Transverse colon (tissue), 4 donors: ENCODE data around the gene RGS10. TPM values are rescaled to one million over a fixed set of nuclear protein-coding genes. Genes with fewer than 3 reads are reported as not detected.

Experiments
- DNase-seq: peaks from one replicate; pipeline ENCODE4 v3.0.0-alpha.2; 2019
- H3K27ac ChIP-seq, 4 donors: fragments of 200-600 bp; sonication (generic); 2 replicates each; pipeline ENCODE4 v1.5.1; 2016 to 2018; ENCODE audit warnings: inconsistent platforms in 4 of 4
- H3K27me3 ChIP-seq: fragments of 200-600 bp; sonication (generic); 2 replicates; pipeline ENCODE4 v1.5.1; 2017; ENCODE audit warnings: inconsistent platforms
- H3K36me3 ChIP-seq, 4 donors: fragments of 200-600 bp; sonication (generic); 2 replicates each; pipeline ENCODE4 v1.5.1; 2017 to 2019; ENCODE audit warnings: inconsistent platforms in 4 of 4
- H3K4me1 ChIP-seq, 4 donors: fragments of 200-600 bp; sonication (generic); 2 replicates each; pipeline ENCODE4 v1.5.1; 2017 to 2020; ENCODE audit warnings: inconsistent platforms in 4 of 4
- H3K4me3 ChIP-seq, 4 donors: fragments of 200-600 bp; sonication (generic); 1 replicate in 1 of 4; 2 replicates in 3 of 4; pipeline versions ENCODE4 v1.5.1 to v1.6.1; 2017 to 2019; ENCODE audit warnings: inconsistent platforms in 4 of 4
- H3K9me3 ChIP-seq, 2 donors: fragments of 200-600 bp; sonication (generic); 2 replicates each; pipeline ENCODE4 v1.5.1; 2017 to 2019; ENCODE audit warnings: inconsistent platforms in 2 of 2
- EP300 ChIP-seq: sonication (generic); formaldehyde crosslinking; IDR thresholded peaks from one replicate; pipeline ENCODE4 v1.6.1; 2017; ENCODE audit warnings: antibody characterized with exemption, low read depth
- POLR2A ChIP-seq: fragments of 450-650 bp; IDR thresholded peaks from one replicate; pipeline ENCODE4 v1.6.1; 2016; ENCODE audit warnings: antibody characterized with exemption, mild to moderate bottlenecking, moderate library complexity
- POLR2AphosphoS5 ChIP-seq, 3 donors: sonication (generic); formaldehyde crosslinking; IDR thresholded peaks; one replicate each; pipeline ENCODE4 v1.6.1; 2016; ENCODE audit warnings: antibody characterized with exemption in 3 of 3
- WGBS, 2 donors: methylation state at CpG; one replicate each; pipeline ENCODE4 v1.1.5; 2018; ENCODE audit warnings: low coverage in 1 of 2; 5-methylcytosine and 5-hydroxymethylcytosine counted together
- in situ Hi-C, 4 donors: fragments of 200-750 bp; cut with MboI; loops; one replicate each; pipeline versions ENCODE4 v1.15.0 to v1.15.1; 2017; ENCODE audit warnings: low sequenced_read_pairs in 3 of 4, low pct_ligation_motif_present in 1 of 4, low pct_unique_long_range_greater_than_20kb in 1 of 4
- intact Hi-C: fragments of 100-400 bp; cut with DNase I; formaldehyde crosslinking; loops from one replicate; pipeline ENCODE4 v1.15.1; 2023; ENCODE audit warnings: low total_unique reads
- total RNA-seq, 4 donors: library from RNA; depleted of rRNA; stranded (reverse); fragments of >200 nt; gene quantifications; one replicate each; pipeline ENCODE4 v1.1.0, GENCODE V29; 2016
- TF ChIP-seq, protein P1 (sequence below), 5 experiments: fragments of 200-600 bp in 3 of 5; fragments of 450-650 bp in 2 of 5; sonication (generic) in 3 of 5; IDR thresholded peaks; 1 replicate in 2 of 5; 2 replicates in 3 of 5; pipeline ENCODE4 v1.5.1; 2016 to 2017; ENCODE audit warnings: antibody characterized with exemption in 5 of 5, inconsistent platforms in 3 of 5, mild to moderate bottlenecking in 2 of 5, moderate library complexity in 1 of 5

RGS10 gene
- total RNA-seq, 4 donors from 2014 or later, result 26.3 to 47.1 (median 38.8) TPM

DNA sequence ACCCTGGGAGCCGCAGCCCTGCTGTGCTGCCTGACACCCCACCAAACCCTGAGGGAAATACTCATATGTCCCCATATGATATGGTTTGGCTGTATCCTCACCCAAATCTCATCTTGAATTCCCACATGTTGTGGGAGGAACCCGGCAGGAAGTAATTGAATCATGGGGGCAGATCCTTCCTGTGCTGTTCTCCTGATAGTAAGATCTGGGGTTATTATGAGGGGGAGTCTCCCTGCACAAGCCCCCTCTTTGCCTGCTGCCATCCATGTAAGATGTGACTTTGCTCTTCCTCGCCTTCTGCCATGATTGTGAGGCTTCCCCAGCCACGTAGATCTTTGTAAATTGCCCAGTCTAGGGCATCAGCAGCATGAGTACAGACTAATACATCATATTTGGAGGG is 68.7 kb downstream of the RGS10 start:
- Histone ChIP-seq H3K4me3 (no peak overlapping the region), H3K9me3 (no peaks in the 10 kb centered on the region), H3K4me1 (no peaks in the 10 kb centered on the region), H3K27ac (no peak overlapping the region), H3K36me3 (no peaks in the 10 kb centered on the region), H3K27me3 (no peaks in the 10 kb centered on the region)
- TF ChIP-seq POLR2A (no peak), EP300 (no peak), POLR2AphosphoS5 (IDR thresholded peaks at IDR 0.05) (no peak)
- TF ChIP-seq, protein P1, sequence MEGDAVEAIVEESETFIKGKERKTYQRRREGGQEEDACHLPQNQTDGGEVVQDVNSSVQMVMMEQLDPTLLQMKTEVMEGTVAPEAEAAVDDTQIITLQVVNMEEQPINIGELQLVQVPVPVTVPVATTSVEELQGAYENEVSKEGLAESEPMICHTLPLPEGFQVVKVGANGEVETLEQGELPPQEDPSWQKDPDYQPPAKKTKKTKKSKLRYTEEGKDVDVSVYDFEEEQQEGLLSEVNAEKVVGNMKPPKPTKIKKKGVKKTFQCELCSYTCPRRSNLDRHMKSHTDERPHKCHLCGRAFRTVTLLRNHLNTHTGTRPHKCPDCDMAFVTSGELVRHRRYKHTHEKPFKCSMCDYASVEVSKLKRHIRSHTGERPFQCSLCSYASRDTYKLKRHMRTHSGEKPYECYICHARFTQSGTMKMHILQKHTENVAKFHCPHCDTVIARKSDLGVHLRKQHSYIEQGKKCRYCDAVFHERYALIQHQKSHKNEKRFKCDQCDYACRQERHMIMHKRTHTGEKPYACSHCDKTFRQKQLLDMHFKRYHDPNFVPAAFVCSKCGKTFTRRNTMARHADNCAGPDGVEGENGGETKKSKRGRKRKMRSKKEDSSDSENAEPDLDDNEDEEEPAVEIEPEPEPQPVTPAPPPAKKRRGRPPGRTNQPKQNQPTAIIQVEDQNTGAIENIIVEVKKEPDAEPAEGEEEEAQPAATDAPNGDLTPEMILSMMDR (IDR thresholded peaks at IDR 0.05), result no peak
- in situ Hi-C loops, result no loop called here
- DNase-seq, result no peak
- intact Hi-C loops, result no loop called here
- 80 to 90% methylated on average over 1 to 4 of the region's 4 CpGs for WGBS, 2 donors

DNA sequence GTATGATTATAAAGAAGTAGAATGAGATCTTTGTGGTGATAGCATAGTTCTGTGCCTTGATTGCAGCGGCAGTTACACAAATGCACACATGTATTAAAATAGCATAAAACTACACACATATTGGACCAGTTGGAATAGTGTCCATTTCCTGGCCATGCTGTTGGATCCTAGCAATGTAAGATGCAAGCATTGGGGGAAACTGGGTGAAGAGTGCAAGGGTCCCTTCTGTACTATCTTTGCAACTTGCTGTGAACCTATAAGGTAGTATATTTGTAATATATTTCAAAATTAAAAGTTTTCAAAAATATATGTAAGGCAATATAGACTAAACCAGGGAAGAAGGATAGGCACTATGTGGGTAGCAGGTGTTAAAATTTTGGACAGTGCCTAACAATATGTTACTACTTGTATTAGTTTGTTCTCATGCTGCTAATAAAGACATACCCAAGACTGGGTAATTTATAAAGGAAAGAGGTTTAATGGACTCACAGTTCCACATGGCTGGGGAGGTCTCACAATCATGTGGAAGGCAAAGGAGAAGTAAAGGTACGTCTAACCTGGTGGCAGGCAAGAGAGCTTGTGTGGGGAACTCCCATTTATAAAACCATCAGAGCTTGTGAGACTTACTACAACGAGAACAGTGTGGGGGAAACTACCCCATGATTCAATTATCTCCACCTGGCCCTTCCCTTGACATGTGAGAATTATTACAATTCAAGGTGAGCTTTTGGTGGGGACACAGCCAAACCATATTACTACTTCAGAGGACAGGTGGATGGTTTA is 71.4 kb downstream of the RGS10 start:
- Histone ChIP-seq H3K36me3 (no peaks in the 10 kb centered on the region), H3K27ac (no peak overlapping the region), H3K9me3 (no peaks in the 10 kb centered on the region), H3K4me1 (no peaks in the 10 kb centered on the region), H3K4me3 (no peak overlapping the region), H3K27me3 (no peaks in the 10 kb centered on the region)
- 71 to 83% methylated on average over 2 to 3 of the region's 3 CpGs for WGBS, 2 donors
- no peak for DNase-seq
- TF ChIP-seq POLR2A (no peak), POLR2AphosphoS5 (IDR thresholded peaks at IDR 0.05) (no peak), EP300 (no peak)
- TF ChIP-seq, protein P1 (IDR thresholded peaks at IDR 0.05), result no peak
- intact Hi-C loops, result no loop called here
- in situ Hi-C loops, result no loop called here

DNA sequence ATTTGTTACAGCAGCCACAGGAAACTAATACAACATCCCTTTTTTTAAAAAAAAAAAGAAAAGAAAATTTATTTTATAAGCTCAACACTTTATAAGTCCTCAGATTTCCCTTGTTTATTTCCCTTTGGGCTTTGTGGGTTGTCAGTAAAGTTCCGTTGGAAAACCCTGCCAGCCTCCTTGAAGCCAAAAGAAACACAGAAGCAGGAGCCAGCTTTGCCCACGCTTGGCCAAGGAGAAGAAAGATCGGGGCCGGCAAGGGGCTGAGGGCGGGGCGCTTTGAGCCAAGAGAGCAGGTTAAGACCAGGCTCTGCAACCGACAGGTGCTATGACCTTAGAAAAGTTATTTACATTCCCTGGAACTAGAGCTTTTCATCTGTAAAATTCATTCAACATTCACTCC is 72.7 kb downstream of the RGS10 start:
- Histone ChIP-seq H3K27me3 (no peaks in the 10 kb centered on the region), H3K9me3 (no peaks in the 10 kb centered on the region), H3K4me1 (no peaks in the 10 kb centered on the region), H3K27ac (no peak overlapping the region), H3K4me3 (no peak overlapping the region), H3K36me3 (no peaks in the 10 kb centered on the region)
- no peak for DNase-seq
- intact Hi-C loops (no loop called here), in situ Hi-C loops (no loop called here)
- WGBS, 2 donors, result 55 to 60% methylated on average over 6 to 7 of the region's 7 CpGs
- no peak for TF ChIP-seq POLR2A
- no peak for TF ChIP-seq POLR2AphosphoS5 (IDR thresholded peaks at IDR 0.05)
- TF ChIP-seq, protein P1 (IDR thresholded peaks at IDR 0.05), result no peak
- TF ChIP-seq EP300, result no peak

DNA sequence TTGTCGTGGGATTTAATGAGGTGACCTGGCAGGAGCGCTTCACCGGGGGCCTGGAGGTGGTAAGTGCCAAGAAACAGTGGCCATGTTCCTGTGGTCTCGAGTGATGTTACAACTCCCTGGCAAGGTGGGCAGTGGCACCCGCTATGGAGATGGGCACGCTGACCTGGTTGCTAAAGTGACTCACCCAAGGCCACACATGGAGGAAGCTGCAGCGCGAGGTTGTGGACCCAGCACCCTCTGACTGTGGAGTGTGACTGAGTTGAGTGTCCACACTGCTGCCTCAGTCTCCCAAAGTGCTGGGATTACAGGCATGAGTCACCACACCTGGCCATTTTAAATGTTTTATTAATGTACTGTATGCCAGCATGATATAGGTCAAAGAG is 73.2 kb downstream of the RGS10 start:
- WGBS, 2 donors, result 98% methylated on average over 8 of the region's 8 CpGs; no CpG with 5 or more reads in 1 of the 2 donors
- no peaks in the 10 kb centered on the region for H3K4me1 ChIP-seq
- no peak overlapping the region for H3K4me3 ChIP-seq
- no peak overlapping the region for H3K27ac ChIP-seq
- no peak for DNase-seq
- no peaks in the 10 kb centered on the region for H3K27me3 ChIP-seq
- intact Hi-C loops (no loop called here), in situ Hi-C loops (no loop called here)
- TF ChIP-seq POLR2AphosphoS5 (IDR thresholded peaks at IDR 0.05) (no peak), EP300 (no peak), POLR2A (no peak)
- TF ChIP-seq, protein P1 (IDR thresholded peaks at IDR 0.05), result no peak
- H3K36me3 ChIP-seq, result no peaks in the 10 kb centered on the region
- no peaks in the 10 kb centered on the region for H3K9me3 ChIP-seq
